COLO668 (cell line): ENCODE results near the gene TRIO.
"Not testable (repeated sequence)": the region's sequence is repeated elsewhere in the genome, so short reads cannot be mapped to it uniquely, and the experiment has no call there.

Experiments used
- DNase-seq: peaks from one replicate; lab custom pipeline; 2025; ENCODE audit not compliant: unreplicated experiment; lab: John Stamatoyannopoulos, UW

Gene TRIO

DNA sequence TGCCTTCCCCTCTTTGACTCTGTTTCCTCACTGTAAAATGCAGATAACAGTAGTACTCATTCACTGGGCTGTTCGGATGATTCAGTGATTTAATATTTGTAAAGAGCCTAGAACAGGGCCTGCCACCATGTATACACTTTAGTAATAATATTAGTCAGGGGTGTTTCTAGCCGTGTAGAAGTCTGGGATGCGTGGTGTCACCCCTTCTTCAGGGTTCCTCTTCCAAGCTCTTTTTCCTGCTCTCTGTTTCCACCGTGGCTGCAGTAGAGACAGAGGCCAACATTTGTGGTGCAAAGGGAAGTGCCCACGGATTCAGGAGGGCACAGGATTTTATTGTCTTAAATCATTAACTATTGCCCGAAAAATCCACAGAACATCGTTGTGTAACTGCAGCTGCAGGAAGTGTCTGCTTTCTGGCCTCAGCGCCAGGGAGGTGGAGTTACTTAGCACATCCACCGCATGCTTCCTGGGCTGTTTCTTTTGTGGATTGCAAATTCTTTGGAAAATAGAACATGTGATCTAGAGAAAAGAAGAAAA lies 61.7 kb downstream of the TRIO start:
- DNase-seq = peak; percentile 75

DNA sequence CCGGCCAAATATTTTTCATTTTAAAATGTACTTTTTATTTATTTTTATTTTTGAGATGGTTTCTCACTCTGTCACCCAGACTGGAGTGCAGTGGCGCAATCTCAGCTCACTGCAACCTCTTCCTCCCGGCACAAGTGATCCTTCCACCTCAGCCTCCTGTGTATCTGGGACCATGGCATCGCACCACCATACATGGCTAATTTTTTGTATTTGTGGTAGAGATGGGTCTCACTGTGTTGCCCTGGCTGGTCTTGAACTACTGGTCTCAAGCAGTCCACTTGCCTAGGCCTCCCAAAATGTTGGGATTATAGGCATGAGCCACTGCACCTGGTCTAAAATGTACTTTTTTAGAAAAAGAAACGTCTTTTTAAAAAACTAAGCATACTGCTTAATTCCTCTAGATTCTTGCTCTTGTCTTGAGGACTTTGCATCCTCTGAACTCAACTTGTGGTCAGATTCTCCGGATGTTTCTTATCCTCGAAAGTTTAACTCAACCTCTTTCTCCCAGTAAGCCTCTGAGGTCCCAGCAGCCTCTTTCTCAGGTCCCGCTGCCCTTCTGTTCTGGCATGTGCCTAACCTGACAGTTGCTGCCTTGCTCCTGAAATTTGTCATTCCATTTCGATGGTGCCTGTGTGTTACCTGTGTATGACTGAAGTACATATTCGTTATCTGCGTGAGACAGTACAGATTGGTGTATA lies 63.0 kb downstream of the TRIO start:
- DNase-seq = no peak

DNA sequence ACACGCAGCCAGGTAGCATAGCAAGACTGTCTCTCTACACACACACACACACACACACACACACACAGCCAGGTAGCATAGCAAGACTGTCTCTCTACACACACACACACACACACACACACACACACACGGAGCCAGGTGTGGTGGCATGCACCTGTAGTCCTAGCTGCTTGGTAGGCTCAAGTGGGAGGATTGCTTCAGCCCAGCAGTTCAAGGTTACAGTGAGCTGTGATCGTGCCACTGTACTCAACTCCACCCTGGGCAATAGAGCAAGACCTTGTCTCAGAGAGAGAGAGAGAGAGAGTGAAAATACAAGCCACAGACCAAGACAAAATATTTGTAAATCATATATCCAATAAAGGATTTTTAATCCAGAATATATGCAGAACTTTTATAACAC lies 64.3 kb downstream of the TRIO start:
- not testable (repeated sequence) for DNase-seq

DNA sequence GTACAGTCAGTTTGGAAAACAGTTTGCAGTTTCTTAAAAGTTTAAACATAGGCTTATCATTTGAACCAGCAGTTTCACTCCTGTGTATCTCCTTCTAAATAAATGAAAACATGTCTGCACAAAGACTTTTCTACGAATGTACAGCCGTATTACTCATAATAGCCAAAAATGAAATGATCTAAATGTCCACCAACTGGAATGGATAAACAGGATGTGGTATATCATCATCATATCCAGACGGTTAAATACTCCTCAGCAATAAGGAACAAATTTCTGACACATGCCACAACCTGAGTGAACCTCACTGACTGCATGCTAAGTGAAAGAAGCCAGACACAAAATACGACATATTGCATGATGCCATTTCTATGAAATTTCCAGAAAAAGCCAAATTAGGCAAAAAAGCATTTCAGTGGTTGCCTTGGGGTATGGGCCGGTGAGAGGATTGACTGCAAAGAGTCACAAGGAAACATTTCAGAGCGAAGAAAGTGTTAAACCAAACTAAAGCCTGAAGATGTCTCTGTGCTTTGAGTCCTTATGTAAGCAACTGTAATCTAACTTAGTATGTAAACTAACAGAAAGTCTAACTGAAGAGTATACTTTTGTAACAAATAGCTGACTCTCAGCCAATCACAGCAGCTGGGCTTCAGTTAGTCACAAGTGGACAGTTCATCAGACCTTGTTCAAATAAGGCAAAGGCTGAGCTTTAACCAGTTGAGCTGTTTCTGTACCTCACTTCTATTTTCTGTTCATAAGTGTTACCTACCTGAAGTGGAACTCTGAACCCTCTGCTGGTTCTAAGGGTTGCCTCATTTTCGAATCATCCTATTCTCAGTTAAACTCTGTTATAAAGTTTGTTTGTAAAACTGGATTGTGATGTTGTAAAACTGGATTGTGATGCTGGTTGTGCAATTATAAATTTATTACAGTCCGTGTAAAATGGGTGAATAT lies 65.2 kb downstream of the TRIO start:
- DNase-seq = no peak

DNA sequence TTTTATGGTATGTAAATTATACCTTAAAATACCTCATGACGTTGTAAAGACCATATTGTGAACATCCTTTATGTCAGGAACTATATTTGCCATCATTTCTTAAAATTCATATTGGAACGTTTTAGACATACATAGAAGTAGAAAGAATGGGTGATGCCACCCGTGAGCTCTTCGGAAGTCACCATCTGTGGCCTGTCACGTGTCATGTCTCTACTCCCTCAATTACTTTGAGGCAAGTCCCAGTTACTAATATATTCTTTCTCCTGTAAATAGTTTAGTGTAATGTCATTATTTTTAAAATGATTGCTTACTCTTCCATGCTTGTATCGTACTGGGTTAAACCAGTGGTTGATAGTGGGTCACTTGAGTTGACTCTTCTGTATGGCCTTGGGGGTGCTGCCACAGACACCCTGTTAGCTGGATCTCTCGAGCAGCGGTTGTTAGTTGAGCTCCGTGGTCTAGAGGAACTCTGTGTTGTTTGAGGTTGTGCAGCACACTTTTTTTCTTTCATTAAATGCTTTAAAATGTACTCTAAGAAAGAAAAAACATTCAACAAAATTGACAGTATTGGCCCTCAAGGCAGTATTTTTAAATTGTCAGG lies 66.2 kb downstream of the TRIO start:
- DNase-seq = no peak

DNA sequence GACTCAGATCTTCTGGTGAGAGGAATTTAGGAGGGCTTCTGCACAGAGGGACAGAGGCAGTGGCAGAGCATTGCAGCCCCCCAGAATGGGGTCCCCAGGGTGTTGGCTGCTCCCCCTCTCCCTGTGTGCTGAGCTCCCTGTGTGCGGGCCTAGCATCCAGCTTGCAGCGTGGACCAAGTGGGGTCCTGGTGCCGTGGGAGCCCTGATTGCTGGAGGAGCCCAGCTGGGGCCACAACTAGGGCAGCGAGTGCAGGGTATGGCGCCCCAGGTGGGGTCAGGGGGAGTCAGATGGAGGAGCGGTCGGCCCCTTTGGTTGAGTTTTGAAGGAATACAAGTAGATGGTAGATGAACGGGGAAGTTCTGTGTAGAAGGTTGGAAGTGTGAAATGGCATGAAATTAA lies 66.7 kb downstream of the TRIO start:
- DNase-seq = no peak

DNA sequence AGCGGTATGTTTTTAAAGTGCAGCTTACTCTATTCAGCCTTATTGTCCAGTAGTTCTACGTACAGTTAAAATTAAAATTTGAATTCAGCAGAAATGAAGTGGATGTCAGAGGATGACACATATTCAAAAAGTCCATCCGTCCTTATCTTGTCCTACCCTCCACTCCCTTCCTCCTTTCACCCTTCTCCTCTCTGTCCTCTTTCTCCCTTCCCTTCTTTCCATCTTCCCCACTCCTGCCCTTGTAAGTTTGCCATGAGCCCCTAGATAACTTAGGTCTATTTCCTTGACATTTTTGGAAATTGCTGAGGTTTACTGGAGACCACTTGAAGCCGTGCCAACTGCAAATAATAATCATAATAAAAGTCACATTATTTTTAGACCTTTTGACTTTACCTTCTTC lies 67.6 kb downstream of the TRIO start:
- no peak for DNase-seq

DNA sequence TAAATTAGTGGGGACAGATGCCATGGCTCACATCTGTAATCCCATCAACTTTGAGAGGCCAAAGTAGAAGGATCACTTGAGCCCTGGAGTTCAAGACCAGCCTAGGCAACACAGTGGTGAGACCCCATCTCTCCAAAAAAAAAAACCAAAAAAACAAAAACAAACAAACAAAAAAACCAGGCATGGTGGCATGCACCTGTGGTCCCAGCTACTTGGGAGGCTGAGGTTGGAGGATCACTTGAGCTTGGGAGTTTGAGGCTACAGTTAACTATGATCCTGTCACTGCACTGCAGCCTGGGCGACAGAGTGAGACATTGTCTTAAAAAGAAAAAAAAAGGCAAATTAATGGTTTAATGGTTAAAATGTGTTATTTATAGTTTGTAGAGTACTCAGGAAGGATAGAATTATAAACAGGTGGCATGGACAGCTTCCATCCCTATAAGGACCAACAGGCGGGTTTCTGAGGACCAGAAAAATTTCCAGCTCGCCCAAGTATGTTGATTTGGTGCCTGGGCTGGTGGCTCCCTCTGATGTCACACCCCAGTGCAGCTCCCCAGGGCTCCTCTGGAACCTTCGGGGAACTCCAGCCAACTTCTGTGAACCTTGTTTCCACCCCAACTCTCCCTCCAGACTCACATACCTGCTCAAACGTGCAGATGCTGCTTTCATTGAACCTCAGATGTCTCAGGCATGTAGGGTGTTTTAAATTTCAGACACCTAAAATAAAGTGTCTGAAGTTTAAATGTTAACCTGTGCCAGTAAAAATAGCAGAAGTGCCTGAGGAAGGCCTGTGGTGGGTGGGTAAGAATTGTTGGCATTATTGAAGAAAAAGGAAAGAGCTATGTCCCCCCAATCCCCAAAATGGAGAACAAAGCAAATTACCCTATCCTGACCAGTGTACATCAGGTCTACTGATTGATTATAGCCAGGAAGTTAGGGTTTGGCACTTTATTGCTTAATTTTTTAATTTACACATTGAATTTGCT lies 69.0 kb downstream of the TRIO start:
- no peak for DNase-seq

DNA sequence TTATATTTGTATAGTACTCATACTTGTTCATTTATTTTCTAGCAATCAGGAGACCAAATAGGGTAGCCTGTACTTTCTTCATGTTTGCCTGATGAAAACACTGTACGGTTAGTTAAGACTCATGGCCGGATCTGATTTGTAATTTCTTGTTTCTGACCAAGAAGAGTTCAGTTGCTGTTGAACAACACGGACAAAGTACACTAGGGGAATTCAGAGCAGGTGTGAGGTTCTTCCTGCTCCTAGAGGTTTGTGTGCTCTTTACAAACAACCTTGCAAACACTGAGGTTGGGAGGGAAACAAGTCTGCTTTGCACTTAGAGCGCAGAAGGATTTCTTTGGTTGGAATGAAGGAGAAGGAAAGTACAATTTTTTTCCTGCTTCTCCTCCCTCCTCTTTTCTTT lies 69.7 kb downstream of the TRIO start:
- DNase-seq = no peak

DNA sequence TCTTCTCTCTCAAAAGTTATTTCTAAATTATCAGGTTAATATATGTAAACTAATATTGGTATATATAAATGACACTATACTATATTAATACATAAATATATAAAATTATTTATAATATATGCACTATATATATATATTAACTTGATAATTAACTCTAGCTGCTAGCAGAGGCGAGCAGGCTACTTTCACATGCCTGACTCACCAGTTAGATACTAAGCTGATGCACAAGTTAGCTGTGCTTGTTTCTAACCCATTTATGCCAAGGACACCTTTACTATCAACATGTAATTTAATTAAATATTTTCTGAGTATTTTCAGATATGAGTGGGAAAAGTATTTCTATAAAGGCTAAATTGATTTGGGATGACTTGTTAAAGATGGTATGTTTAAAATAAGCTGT lies 70.1 kb downstream of the TRIO start:
- DNase-seq = no peak

DNA sequence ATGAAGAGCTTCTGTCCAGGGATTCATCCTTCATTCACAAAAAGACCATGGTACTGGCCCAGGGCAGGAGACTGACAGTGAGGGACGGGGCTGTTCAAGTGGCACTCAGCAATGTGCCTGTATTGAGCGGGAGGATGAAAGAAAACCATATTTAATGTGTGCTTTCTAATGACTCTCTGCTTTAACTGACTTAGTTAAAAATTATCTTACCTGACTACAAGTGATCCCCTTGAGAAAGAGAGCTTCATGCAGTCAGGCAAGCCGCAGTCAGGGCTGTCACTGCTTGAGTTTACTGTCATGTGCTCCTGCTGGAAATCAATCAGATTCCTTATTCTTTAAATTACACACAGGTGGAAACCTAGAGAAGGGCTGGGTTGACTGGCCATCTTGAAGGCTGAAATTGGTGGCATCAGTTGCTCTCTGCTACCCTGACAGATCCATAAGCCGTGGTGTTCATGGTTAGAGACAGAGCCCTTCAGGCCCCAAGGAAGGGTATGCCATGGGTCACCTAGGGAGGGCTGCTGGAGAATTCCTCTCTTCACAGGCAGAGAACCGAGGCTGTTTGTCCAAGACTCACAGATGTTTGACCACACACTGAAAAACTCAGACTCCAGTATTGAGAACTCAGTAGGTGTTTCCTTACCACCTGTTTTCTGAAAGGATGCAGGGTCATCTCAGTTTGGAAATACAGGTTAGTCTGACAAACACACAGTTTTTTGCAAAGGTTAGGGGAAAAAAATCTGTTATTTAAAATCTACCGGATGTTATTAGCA lies 70.9 kb downstream of the TRIO start:
- DNase-seq = peak; percentile 43

DNA sequence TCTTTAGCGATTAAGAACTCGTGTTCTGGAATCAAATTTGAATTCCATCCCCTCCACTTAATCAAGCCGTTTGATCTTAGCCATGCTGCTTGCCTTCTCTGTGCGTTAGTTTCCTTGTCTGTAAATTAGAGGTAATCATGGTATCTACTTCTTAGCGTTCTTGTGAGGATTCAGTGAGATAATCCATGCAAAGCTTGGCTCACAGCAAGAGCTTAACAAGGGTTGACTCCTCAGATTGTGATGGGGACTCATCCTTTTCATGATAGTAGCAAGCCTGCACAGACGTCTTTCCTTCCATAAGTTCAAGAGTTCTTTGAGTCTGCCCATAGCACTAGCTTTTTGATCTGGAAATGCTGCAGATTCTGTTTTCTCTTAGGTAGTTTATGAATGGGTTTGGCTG lies 72.8 kb downstream of the TRIO start:
- no peak for DNase-seq

DNA sequence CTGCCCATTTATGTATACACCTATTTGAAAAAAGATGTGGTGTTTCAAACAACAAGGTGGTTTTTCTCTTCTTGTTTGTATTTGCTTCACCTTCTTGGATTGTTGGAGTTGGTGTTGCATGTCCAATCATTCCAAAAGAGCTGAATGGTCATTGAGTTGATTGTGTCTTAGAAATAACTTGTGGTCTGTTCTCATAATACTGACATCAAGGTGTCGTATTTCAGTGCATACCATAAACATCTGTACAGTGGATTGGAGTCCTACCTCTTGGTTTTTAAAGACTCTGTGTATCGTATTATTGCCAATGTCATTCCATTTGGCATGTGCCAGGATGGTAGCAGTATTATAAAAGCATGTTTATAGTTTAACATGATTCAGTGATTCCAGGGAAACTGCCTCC lies 73.2 kb downstream of the TRIO start:
- DNase-seq = no peak

DNA sequence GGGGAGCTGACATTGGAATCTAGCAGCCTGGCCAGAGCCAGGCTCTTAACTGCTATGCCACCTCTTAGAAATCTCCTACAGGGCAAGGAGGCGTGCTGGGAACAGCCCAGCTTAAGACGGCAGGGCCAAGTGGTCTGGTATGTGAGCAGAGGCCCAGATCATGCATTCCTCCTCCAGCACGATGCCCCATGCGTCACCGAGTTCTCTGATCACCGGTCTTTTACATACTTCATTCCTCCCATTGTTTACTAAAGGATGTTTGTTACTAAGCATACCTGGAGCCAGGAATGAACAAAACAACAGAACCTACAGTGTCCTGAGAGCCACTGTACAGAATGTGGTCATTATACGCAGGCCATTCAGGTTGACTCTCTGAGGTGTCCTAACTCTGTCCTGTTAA lies 73.8 kb downstream of the TRIO start:
- DNase-seq = no peak

DNA sequence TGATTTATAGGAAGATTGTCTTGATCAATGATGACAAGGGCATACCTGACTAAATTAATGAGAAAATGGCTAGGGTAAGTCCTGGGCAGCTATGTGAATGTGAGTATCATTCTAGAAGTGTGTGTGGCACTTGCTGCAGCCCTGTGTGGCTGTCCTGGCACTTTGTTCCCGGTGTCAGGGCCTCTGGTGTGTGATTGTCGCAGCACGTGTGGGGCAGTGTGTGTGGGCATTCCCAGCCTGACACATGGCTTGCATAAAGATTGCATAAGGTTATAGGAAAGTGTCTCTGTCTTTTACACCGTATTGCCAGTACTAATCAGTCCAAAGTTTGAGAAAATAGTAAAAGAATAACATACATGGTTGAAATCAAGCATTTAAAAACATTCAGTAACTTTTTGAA lies 74.4 kb downstream of the TRIO start:
- DNase-seq = no peak

DNA sequence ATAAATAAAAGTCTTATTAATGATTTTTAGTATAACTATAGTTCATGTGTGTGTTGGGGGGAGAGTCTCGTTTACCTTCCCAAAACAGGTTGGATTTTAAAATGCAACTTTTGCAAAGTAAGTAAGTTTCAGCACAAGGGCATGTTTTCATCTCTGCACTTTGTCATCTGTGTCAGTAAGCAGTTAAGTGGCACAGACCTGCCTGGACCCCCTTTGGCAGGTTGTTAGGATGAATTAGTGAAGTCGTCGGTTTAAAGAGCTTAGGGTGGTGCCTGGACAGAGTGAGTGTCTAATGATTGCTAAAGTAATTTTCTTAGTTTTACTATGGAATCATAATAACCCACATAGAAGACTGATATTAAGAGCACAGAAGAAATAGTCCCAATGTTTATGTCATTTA lies 74.9 kb downstream of the TRIO start:
- no peak for DNase-seq

DNA sequence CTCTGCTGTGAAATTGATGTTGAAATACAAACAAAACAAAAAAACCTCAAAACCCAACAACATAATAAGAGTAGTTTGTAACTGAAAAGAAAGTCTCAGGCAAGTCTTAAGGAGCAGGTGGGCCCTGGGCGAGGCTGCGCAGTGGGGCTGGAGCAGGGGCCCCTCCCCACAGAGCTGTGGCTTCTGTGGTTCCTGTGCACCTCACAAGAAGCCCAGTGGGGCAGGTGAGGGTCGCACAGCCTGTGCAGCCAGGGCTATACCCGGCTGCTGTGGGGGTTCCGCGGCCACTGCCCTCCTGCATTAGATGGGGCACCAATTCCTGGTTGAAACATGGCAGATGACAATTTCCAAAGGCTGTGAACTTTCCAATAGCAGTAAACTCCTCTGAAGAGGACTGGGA lies 75.3 kb downstream of the TRIO start:
- DNase-seq = no peak

DNA sequence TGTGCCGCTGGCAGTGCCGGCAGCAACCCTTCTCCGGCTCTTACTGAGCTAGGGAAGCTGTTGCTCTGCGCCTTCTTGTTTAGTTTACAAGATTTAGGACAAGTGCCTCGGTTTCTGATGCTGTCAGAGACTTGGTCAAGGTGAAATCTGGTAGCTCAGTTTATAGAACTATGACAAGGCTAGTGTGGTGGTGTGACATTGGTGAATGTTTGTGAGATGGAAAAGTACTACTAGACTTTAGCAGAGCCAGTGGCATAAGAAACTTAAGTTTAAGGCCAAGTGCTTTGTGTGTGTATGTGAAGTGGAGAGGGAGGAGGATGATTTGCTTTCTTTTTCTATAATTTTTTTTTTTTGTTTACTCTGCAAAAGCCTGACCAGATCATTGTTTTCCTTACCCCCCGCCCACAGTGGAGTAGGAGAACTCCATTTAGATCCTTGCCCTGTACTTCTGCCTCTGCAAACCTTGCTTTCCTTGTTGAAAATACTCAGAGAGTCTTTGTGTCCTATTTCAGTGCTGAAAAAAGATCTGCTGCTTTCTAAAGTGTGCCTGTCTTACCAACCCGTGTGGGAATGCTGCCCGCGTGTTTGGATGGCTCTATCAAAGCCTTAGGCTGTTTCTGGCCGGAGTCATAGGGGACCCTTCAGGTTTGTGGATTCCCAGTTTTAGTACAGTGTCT lies 75.9 kb downstream of the TRIO start:
- DNase-seq = no peak

DNA sequence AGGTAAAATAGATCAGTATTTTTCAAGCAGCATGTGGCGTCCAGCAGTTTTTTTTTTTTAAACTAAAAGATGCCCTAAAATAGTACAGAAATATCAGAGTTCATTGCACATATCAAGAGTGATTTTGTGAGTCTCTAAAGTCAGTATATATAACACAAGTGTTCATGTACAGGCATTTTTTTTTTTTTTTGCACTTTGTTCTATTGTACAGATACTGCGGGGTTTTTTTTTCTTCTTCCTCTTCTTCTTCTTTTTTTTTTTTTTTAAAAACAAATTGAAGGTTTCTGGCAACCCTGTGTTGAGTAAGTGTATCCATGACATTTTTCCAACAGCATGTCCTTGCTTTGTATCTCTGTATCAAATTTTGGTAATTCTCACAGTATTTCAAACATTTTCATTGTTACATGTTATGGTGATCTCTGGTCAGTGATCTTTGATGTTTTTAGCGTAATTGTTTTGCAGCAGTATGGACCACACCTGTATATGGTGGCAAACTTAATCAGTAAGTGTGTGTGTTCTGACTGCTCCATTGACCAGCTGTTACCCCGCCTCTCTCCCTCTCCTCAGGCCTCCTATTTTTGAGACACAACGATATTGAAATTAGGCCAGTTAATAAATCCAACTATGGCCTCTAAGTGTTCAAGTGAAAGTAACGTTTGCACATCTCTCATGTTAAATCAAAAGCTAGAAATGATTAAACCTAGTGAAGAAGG lies 76.8 kb downstream of the TRIO start:
- DNase-seq = no peak
